Measurements from ENCODE around the gene PDE11A. TPM values are rescaled to one million over a fixed set of nuclear protein-coding genes. Genes with fewer than 3 reads are reported as not detected.

Gene PDE11A
- total and polyA plus RNA-seq, 8 donors: 0.28 to 5.0 (median 1.7) TPM

GRCh38 chr2:177728399-177728765 is 344.2 kb downstream of the PDE11A start:
- H3K4me3 ChIP-seq: no peak overlapping the region
- ATAC-seq (no peak), DNase-seq (no peak), FAIRE-seq (no peak)
- no peaks in the 10 kb centered on the region for H3K4me1 ChIP-seq
- intact Hi-C loops (cut with DNase I): no loop called here
- no peak overlapping the region for H3K27ac ChIP-seq
- H3K9me3 ChIP-seq: no peaks in the 10 kb centered on the region
- WGBS, 2 donors: 66 to 73% methylated on average over 4 of the region's 4 CpGs
- H3K27me3 ChIP-seq: peaks cover 0 to 8% (median 0%) of the 10 kb centered on the region in 4 donors
- TF ChIP-seq, protein P1, sequence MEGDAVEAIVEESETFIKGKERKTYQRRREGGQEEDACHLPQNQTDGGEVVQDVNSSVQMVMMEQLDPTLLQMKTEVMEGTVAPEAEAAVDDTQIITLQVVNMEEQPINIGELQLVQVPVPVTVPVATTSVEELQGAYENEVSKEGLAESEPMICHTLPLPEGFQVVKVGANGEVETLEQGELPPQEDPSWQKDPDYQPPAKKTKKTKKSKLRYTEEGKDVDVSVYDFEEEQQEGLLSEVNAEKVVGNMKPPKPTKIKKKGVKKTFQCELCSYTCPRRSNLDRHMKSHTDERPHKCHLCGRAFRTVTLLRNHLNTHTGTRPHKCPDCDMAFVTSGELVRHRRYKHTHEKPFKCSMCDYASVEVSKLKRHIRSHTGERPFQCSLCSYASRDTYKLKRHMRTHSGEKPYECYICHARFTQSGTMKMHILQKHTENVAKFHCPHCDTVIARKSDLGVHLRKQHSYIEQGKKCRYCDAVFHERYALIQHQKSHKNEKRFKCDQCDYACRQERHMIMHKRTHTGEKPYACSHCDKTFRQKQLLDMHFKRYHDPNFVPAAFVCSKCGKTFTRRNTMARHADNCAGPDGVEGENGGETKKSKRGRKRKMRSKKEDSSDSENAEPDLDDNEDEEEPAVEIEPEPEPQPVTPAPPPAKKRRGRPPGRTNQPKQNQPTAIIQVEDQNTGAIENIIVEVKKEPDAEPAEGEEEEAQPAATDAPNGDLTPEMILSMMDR (IDR thresholded peaks at IDR 0.05): no peak
- no peaks in the 10 kb centered on the region for H3K36me3 ChIP-seq

DNA sequence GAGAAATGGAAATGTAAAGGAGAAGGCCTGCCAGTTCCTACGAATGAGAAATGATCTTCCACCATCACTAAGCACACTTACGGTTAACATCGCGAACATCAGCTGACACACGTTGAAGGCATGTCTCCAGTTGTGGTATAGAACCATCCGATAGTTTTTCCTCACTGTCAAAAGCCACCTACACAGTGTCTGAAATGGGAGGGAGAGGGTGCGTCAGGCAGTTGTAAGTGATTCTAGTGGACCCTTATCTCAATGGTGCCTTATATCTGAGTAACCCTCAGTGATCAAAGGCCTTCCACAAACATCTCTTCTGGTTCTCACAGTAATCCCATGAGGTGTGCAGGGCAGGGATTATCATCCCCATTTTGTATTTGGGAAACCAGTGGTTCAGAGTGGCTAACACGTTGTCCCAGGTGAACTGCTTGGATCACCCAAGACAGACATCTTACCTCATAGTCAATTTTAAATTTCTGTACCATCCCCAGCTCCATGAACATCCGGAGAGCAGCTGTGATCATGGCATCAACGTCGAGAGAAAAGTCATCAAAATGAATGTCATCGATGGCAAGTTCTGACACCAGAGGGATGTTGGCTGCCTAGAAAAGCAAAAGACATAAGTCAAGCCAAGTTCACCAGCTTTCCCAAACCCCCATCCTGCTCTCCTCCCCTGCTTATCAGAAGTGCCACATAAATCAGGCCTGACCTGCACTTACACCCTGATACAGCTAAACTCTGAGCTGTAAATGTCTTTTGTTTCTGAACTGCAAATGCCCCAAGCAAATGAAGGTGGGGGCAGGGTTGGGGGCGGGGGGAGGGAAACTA is 344.8 kb downstream of the PDE11A start:
- 79 to 82% methylated on average over 13 of the region's 13 CpGs for WGBS, 2 donors
- intact Hi-C loops (cut with DNase I): no loop called here
- H3K9me3 ChIP-seq: no peaks in the 10 kb centered on the region
- no peak for FAIRE-seq
- TF ChIP-seq, protein P1 (IDR thresholded peaks at IDR 0.05): no peak
- H3K27ac ChIP-seq: no peak overlapping the region
- DNase-seq: no peak
- H3K4me1 ChIP-seq: no peaks in the 10 kb centered on the region
- no peaks in the 10 kb centered on the region for H3K36me3 ChIP-seq
- ATAC-seq: peak in 1 of 4 donors; percentile 41
- no peak overlapping the region for H3K4me3 ChIP-seq
- peaks cover 0 to 8% (median 0%) of the 10 kb centered on the region in 4 donors for H3K27me3 ChIP-seq

- peak in 1 of 4 donors; percentile 54 for ATAC-seq
- WGBS, 2 donors: 44 to 50% methylated on average over 5 of the region's 5 CpGs
- TF ChIP-seq, protein P1 (IDR thresholded peaks at IDR 0.05): no peak
- peaks cover 0 to 8% (median 1%) of the 10 kb centered on the region in 4 donors for H3K27me3 ChIP-seq
- H3K4me1 ChIP-seq: no peaks in the 10 kb centered on the region
- no peak overlapping the region for H3K4me3 ChIP-seq
- H3K9me3 ChIP-seq: no peaks in the 10 kb centered on the region
- intact Hi-C loops (cut with DNase I): no loop called here
- no peaks in the 10 kb centered on the region for H3K36me3 ChIP-seq
- no peak overlapping the region for H3K27ac ChIP-seq
- no peak for FAIRE-seq
- no peak for DNase-seq
Observed at GRCh38 chr2:177726931-177727348, 345.6 kb downstream of the PDE11A start.

- FAIRE-seq: peak; percentile 75
- Histone ChIP-seq H3K4me1 (no peaks in the 10 kb centered on the region), H3K9me3 (no peaks in the 10 kb centered on the region), H3K4me3 (no peak overlapping the region), H3K27me3 (peaks cover 0 to 2% (median 0%) of the 10 kb centered on the region in 4 donors), H3K27ac (no peak overlapping the region), H3K36me3 (no peaks in the 10 kb centered on the region)
- DNase-seq: peak in 5 of 6 donors; percentile 20 to 58 (median 28)
- TF ChIP-seq, protein P1 (IDR thresholded peaks at IDR 0.05): peak; percentile 59 to 80 (median 66)
- intact Hi-C loops (cut with DNase I): no loop called here
- 33 to 36% methylated on average over 10 of the region's 10 CpGs for WGBS, 2 donors
- ATAC-seq: peak; percentile 64 to 91 (median 87)
Observed at GRCh38 chr2:177724398-177725287, 347.9 kb downstream of the PDE11A start.

All from pancreas (tissue), 10 donors.